ENCODE measurements around the gene RUNX3.

DNA sequence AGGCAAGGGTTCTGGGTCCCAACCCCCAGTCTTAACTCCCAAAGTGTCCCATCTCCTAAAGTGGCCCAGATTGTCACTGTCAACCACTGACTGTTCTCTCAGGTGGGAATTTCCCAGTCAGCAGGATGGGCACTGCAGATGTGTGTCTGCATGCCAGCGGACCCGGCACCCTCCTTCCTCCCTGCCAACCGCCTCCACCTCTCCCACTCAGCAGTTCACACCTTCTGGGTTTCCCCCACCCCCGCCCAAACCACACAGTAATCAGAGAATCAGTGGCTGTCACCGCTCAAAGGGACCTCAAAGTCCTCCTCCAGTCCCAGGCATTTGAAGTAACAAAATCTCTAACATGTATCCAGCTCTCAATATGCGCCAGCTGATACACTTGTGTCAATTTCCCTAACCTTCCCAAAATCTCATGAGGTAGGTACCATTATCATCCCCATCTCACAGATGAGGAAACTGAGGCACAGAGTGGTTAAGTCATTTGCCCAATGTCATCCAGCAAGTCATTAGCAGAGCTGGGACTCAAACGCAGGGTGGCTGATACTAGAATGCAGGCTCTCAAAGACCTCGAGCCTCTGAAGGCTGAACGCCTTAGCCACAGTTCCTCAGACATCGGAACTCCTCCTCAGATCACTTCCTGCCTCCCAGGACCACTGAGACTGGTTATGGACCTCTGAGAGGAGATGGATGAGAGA, 4.8 kb downstream of the RUNX3 start:
- TF ChIP-seq, protein P1, sequence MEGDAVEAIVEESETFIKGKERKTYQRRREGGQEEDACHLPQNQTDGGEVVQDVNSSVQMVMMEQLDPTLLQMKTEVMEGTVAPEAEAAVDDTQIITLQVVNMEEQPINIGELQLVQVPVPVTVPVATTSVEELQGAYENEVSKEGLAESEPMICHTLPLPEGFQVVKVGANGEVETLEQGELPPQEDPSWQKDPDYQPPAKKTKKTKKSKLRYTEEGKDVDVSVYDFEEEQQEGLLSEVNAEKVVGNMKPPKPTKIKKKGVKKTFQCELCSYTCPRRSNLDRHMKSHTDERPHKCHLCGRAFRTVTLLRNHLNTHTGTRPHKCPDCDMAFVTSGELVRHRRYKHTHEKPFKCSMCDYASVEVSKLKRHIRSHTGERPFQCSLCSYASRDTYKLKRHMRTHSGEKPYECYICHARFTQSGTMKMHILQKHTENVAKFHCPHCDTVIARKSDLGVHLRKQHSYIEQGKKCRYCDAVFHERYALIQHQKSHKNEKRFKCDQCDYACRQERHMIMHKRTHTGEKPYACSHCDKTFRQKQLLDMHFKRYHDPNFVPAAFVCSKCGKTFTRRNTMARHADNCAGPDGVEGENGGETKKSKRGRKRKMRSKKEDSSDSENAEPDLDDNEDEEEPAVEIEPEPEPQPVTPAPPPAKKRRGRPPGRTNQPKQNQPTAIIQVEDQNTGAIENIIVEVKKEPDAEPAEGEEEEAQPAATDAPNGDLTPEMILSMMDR (IDR thresholded peaks at IDR 0.05 in 8 of 11, conservative IDR thresholded peaks at IDR 0.05 in 3 of 11) = no peak
- TF ChIP-seq POLR2AphosphoS5 (IDR thresholded peaks at IDR 0.05) (peak; percentile 52 to 74 (median 72)), POLR2A (IDR thresholded peaks at IDR 0.05) (no peak)
